Activated naive CD4-positive, alpha-beta T cell treated with anti-CD3 and anti-CD28 coated beads, Interleukin-2, amount 10 ng/mL, durations not matched to agents 5 hours and 36 hours (primary cell): Measurements from ENCODE around the gene TCF7L1. TPM values are rescaled to one million over a fixed set of nuclear protein-coding genes. Genes with fewer than 3 reads are reported as not detected.

Experiments
- total RNA-seq, 2 experiments: library from RNA; stranded (reverse); gene quantifications; one replicate each; pipeline ENCODE4 v1.2.3, GENCODE V29; 2021

The TCF7L1 gene
- total RNA-seq = not detected

GRCh38 chr2:85132834-85133637 is at the start of gene TCF7L1:
Gene TCF7L1 (plus strand): TSS chr2:85133392. CDS start chr2:85133685, 293 bp downstream.

GRCh38 chr2:85327822-85328617 is 194.8 kb downstream of the TCF7L1 start, which contains the start of gene TGOLN2:
Gene TGOLN2 (minus strand): TSS chr2:85327989. CDS start chr2:85327962, 27 bp downstream.

GRCh38 chr2:85354286-85355072 is 221.3 kb downstream of the TCF7L1 start, which contains the start of the genes ELMOD3 and RETSAT:
Gene ELMOD3 (plus strand): TSS chr2:85354769. CDS start chr2:85357199, 2,430 bp downstream.
Gene RETSAT (minus strand): TSS chr2:85354528. CDS start chr2:85354507, 21 bp downstream.

Other genes with a start within 250 kb of the TCF7L1 start
- 1,000 to 10,000 TPM; 6,453 to 6,483 TPM for gene TMSB10, start 227.7 kb upstream of the TCF7L1 start, total RNA-seq
- 10 to 100 TPM; 77.7 to 82.3 TPM for gene KCMF1, start 162.2 kb upstream of the TCF7L1 start, total RNA-seq
- gene TGOLN2, start 194.6 kb downstream of the TCF7L1 start, total RNA-seq = 100 to 1,000 TPM; 122 to 124 TPM
- gene RETSAT, start 221.1 kb downstream of the TCF7L1 start, total RNA-seq = 10 to 100 TPM; 23.6 to 24.4 TPM
- 10 to 100 TPM; 20.2 to 22.2 TPM for gene ELMOD3, start 221.4 kb downstream of the TCF7L1 start, total RNA-seq